Upper lobe of left lung (tissue), 6 donors: ENCODE results near the gene CYP27C1. TPM values are rescaled to one million over a fixed set of nuclear protein-coding genes. Genes with fewer than 3 reads are reported as not detected.
A peak's percentile ranks its signal among the peaks of the same experiment; 100 is the strongest.

Source experiments
- ATAC-seq, 2 donors: fragments of 200-7000 bp; cut with Tn5 transposase; one replicate each; pipeline ENCODE4 v1.9.1; 2022; ENCODE audit warnings: mild to moderate bottlenecking in 2 of 2, moderate library complexity in 2 of 2; ENCODE audit not compliant: low FRiP score in 2 of 2
- DNase-seq, 2 donors: peaks; one replicate each; pipeline ENCODE4 v3.0.0-alpha.2; 2019 to 2020
- H3K27ac ChIP-seq, 4 donors: fragments of 200-600 bp; sonication (generic); one replicate each; pipeline ENCODE4 v1.5.1; 2016 to 2019
- H3K27me3 ChIP-seq, 4 donors: fragments of 200-600 bp; sonication (generic); one replicate each; pipeline ENCODE4 v1.5.1; 2017 to 2019
- H3K36me3 ChIP-seq, 4 donors: fragments of 200-600 bp; sonication (generic); one replicate each; pipeline ENCODE4 v1.5.1; 2016 to 2019
- H3K4me1 ChIP-seq, 4 donors: fragments of 200-600 bp; sonication (generic); one replicate each; pipeline ENCODE4 v1.5.1; 2018 to 2019
- H3K4me3 ChIP-seq, 4 donors: fragments of 200-600 bp; sonication (generic); one replicate each; pipeline ENCODE4 v1.5.1; 2017 to 2019; ENCODE audit warnings: mild to moderate bottlenecking in 2 of 4, moderate library complexity in 1 of 4
- H3K9me3 ChIP-seq, 4 donors: fragments of 200-600 bp; sonication (generic); one replicate each; pipeline ENCODE4 v1.5.1; 2018 to 2019
- EP300 ChIP-seq, 4 donors: sonication (generic); formaldehyde crosslinking; IDR thresholded peaks; one replicate each; pipeline ENCODE4 v1.5.1; 2017; ENCODE audit warnings: antibody characterized with exemption in 4 of 4, control low read depth in 2 of 4
- POLR2A ChIP-seq, 4 donors: fragments of 450-650 bp; IDR thresholded peaks; one replicate each; pipeline ENCODE4 v1.5.1; 2016 to 2017; ENCODE audit warnings: antibody characterized with exemption in 4 of 4, mild to moderate bottlenecking in 2 of 4
- POLR2AphosphoS5 ChIP-seq, 2 donors: sonication (generic); formaldehyde crosslinking; IDR thresholded peaks; one replicate each; pipeline ENCODE4 v1.5.1; 2017; ENCODE audit warnings: antibody characterized with exemption in 2 of 2
- WGBS, 2 donors: methylation state at CpG; one replicate each; pipeline ENCODE4 v1.1.5; 2017 to 2018; 5-methylcytosine and 5-hydroxymethylcytosine counted together
- total RNA-seq, 6 donors: library from RNA; depleted of rRNA in 4 of 6; stranded (reverse); fragments of >200 nt in 4 of 6; gene quantifications; one replicate each; pipeline versions ENCODE4 v1.1.0 to v1.2.1, GENCODE V29; 2016 to 2021
- TF ChIP-seq, protein P1 (sequence below), 6 experiments: fragments of 450-650 bp in 4 of 6; fragments of 200-600 bp in 2 of 6; sonication (generic) in 2 of 6; IDR thresholded peaks; one replicate each; pipeline ENCODE4 v1.5.1; 2016 to 2019; ENCODE audit warnings: antibody characterized with exemption in 6 of 6
- donor health status: DM: no; HTN: no; CAD: no; lungs with moderate emphysema.
- donor health status: DM: no; HTN: yes; CAD: no; lungs with severe emphysema.

Gene CYP27C1
- total RNA-seq, 6 donors from 2014 or later, result 0.11 to 0.39 (median 0.14) TPM; not detected in 2

DNA sequence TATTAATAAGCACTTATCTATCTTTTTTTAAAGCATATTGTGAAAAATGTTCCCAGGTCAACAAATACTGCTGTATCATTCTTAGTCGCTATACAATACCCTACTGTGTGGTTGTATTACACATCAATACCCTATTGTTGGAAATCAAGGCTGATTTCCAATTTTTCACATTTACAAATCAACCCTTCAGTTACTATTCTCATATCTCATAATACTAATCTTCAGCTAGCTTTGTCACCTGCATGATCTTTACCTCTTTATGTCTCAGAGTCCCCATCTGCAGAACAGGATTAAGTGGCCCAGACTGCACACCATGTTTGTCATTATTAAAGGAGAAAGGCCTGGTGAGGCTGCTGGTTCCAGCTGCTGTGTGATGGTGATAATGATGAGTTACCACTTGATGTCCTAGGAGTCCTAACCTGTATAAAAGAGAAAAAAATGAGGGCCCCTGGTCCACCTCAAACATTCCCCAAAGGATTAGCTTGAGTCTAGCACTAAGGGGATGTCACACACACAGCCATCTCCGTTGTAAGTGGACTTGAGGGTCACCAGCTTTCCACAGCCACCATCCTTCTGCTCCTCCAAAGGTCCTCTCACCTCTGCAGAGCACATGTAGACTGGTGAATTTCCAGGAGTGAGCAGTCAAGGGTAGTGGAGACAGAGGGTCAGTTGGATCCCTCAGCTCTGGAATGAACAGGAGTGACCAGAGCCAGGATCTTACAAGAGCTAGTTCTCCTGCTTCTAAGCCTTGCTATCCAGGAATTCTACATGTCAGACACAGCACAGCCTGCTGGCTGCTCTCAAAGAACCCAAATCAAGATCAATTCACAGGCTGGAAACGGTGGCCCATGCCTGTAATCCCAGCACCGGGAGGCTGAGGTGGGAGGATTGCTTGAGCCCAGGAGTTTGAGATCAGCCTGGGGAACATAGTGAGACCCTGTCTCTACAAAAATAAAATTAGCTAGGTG is 77.2 kb downstream of the CYP27C1 start:
- ATAC-seq (no peak), DNase-seq (no peak)
- no peaks in the 10 kb centered on the region for H3K27me3 ChIP-seq
- no peak overlapping the region for H3K27ac ChIP-seq
- H3K4me1 ChIP-seq, result peaks cover 0 to 3% (median 0%) of the 10 kb centered on the region in 4 donors
- WGBS, 2 donors, result 89 to 98% methylated on average over 3 to 4 of the region's 4 CpGs
- H3K4me3 ChIP-seq, result no peak overlapping the region
- no peaks in the 10 kb centered on the region for H3K9me3 ChIP-seq
- no peaks in the 10 kb centered on the region for H3K36me3 ChIP-seq
- TF ChIP-seq, protein P1, sequence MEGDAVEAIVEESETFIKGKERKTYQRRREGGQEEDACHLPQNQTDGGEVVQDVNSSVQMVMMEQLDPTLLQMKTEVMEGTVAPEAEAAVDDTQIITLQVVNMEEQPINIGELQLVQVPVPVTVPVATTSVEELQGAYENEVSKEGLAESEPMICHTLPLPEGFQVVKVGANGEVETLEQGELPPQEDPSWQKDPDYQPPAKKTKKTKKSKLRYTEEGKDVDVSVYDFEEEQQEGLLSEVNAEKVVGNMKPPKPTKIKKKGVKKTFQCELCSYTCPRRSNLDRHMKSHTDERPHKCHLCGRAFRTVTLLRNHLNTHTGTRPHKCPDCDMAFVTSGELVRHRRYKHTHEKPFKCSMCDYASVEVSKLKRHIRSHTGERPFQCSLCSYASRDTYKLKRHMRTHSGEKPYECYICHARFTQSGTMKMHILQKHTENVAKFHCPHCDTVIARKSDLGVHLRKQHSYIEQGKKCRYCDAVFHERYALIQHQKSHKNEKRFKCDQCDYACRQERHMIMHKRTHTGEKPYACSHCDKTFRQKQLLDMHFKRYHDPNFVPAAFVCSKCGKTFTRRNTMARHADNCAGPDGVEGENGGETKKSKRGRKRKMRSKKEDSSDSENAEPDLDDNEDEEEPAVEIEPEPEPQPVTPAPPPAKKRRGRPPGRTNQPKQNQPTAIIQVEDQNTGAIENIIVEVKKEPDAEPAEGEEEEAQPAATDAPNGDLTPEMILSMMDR (IDR thresholded peaks at IDR 0.05), result no peak
- no peak for TF ChIP-seq POLR2A (IDR thresholded peaks at IDR 0.05)
- no peak for TF ChIP-seq POLR2AphosphoS5 (IDR thresholded peaks at IDR 0.05)
- TF ChIP-seq EP300 (IDR thresholded peaks at IDR 0.05), result no peak

DNA sequence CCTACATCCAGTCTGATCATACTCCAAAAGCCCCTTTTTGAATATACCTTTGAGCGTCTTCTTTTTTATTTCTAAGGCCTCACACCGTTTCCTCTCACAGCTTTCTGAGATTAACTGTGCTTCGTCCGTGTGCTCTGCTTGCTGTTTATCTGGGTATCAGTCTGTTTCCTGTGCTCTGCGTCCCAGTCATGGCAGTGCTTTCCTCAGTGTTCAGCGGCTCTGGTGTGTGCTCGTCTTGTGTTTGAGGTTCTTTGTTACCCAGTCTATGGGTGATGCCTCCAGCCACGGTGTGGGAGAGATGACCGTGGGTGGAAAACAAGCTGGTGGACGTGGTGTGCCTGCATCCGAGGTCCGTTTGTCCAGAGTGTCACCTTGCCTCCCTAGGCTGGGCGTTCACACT is 79.6 kb downstream of the CYP27C1 start:
- WGBS, 2 donors, result 67 to 69% methylated on average over 13 of the region's 13 CpGs
- H3K4me1 ChIP-seq, result peaks cover 0 to 3% (median 0%) of the 10 kb centered on the region in 4 donors
- no peak for DNase-seq
- no peak overlapping the region for H3K4me3 ChIP-seq
- ATAC-seq, result no peak
- H3K9me3 ChIP-seq, result no peaks in the 10 kb centered on the region
- no peak for TF ChIP-seq POLR2A (IDR thresholded peaks at IDR 0.05)
- TF ChIP-seq, protein P1 (IDR thresholded peaks at IDR 0.05), result no peak
- TF ChIP-seq EP300 (IDR thresholded peaks at IDR 0.05), result no peak
- TF ChIP-seq POLR2AphosphoS5 (IDR thresholded peaks at IDR 0.05), result no peak
- no peak overlapping the region for H3K27ac ChIP-seq
- H3K27me3 ChIP-seq, result no peaks in the 10 kb centered on the region
- no peaks in the 10 kb centered on the region for H3K36me3 ChIP-seq

DNA sequence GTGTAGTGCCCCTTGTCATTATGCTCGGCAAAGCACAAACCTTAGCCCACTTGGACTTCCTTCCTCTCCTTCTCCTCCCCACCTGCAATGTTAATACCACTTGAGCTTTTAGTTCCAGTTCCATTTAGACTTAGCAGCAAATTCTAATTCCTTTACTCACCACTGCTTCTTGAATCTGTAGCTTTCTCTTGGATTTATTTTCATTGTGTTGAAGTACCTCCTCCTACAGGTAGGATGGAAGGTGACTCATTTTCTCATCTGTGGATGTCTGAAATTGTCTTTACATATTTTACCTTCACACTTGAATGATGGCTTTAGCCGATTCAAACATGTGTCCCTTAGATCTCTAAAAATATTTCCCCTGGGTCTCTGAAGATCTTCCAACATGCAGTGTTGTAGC is 80.3 kb downstream of the CYP27C1 start:
- no peaks in the 10 kb centered on the region for H3K36me3 ChIP-seq
- ATAC-seq (no peak), DNase-seq (no peak)
- 65 to 70% methylated on average over 2 of the region's 2 CpGs for WGBS, 2 donors
- H3K9me3 ChIP-seq, result no peaks in the 10 kb centered on the region
- no peaks in the 10 kb centered on the region for H3K27me3 ChIP-seq
- H3K4me1 ChIP-seq, result peaks cover 0 to 3% (median 0%) of the 10 kb centered on the region in 4 donors
- H3K4me3 ChIP-seq, result no peak overlapping the region
- H3K27ac ChIP-seq, result no peak overlapping the region
- no peak for TF ChIP-seq POLR2AphosphoS5 (IDR thresholded peaks at IDR 0.05)
- TF ChIP-seq, protein P1 (IDR thresholded peaks at IDR 0.05), result no peak
- TF ChIP-seq EP300 (IDR thresholded peaks at IDR 0.05), result no peak
- no peak for TF ChIP-seq POLR2A (IDR thresholded peaks at IDR 0.05)

DNA sequence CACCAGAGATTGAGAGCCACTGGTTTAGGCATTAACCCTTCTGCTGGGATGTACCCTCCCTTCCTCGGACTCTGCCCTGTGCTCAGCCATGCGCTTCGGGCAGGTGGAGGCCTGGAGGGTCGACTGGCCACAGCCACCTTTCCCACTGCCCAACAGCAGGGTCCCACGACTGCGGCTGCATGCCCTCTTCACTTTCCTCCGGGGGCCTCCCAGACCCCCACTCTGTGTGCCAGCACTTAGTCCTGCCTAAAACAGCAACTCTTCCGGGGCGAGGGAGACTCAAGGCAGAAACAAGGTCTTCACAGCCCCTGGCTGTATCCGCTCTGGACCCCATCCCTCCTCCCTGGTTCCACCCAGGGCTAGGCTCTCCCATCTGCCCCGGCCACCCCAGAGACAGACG is 81.8 kb downstream of the CYP27C1 start:
- WGBS, 2 donors, result 87 to 94% methylated on average over 5 to 12 of the region's 12 CpGs
- DNase-seq, result peak in 1 of 2 donors; percentile 45
- no peak for ATAC-seq

More for the DNA sequence above, 81.8 kb downstream of the CYP27C1 start:
- H3K9me3 ChIP-seq, result no peaks in the 10 kb centered on the region
- no peak for TF ChIP-seq POLR2A (IDR thresholded peaks at IDR 0.05)
- TF ChIP-seq, protein P1 (IDR thresholded peaks at IDR 0.05), result no peak
- no peak for TF ChIP-seq EP300 (IDR thresholded peaks at IDR 0.05)
- no peak for TF ChIP-seq POLR2AphosphoS5 (IDR thresholded peaks at IDR 0.05)
- no peak overlapping the region for H3K4me3 ChIP-seq
- no peak overlapping the region for H3K27ac ChIP-seq
- H3K27me3 ChIP-seq, result no peaks in the 10 kb centered on the region
- no peaks in the 10 kb centered on the region for H3K36me3 ChIP-seq
- H3K4me1 ChIP-seq, result no peaks in the 10 kb centered on the region
